SKM-1 treated with dmso at 0.1 percent for 144 hours (cell line): ENCODE data around the gene CDC14C.

ENCODE experiments used
- DNase-seq: peaks from one replicate; lab custom pipeline; 2025; ENCODE audit not compliant: unreplicated experiment; lab: John Stamatoyannopoulos, UW

CDC14C gene

GRCh38 chr7:48971173-48971572 lies 46.8 kb downstream of the CDC14C start:
- no peak for DNase-seq

- DNase-seq = peak; percentile 4
Observed at GRCh38 chr7:48976253-48976652, 51.9 kb downstream of the CDC14C start.

GRCh38 chr7:48976850-48977249 lies 52.5 kb downstream of the CDC14C start:
- no peak for DNase-seq
